ENCODE results near the gene PSMD10.

Gene PSMD10, protein sequence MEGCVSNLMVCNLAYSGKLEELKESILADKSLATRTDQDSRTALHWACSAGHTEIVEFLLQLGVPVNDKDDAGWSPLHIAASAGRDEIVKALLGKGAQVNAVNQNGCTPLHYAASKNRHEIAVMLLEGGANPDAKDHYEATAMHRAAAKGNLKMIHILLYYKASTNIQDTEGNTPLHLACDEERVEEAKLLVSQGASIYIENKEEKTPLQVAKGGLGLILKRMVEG

DNA sequence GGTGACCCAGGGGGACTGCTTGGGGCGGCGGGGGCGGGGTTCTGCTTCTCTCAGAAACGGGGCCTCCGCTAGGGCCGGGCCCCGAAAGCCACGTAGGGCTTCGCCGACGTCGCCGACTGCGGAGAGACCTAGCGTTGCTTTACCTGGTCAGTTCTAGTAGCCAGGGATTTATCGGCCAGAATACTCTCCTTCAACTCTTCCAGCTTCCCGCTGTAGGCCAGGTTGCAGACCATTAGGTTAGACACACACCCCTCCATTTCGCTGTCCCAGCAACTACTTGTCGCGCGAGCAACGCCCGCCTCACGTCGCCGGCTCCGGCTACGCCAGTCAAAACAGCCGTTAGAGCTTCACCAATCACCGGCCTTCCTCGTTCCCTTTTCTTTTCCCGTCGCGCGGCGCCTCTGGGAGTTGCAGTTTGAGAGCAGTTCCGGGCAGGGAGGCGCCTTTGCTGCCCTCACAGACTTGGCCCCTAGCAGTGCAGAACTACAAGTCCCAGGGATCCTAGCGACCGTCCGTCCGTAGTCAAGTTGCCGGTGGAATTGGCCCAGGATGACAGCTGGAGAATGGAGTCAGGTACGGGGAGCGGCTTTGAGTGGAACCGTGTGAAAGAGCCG, at the start of gene PSMD10, which contains the start of gene ATG4A:
PSMD10 (minus strand) TSS at position 279 of the 614 bp plus-strand sequence; CDS start at position 257, 22 bp downstream.
ATG4A (plus strand) TSS at position 515 of the 614 bp plus-strand sequence; CDS start at position 564, 49 bp downstream.
- FAIRE-seq (peak; percentile 97), DNase-seq (ENCODE audit: extremely low spot score, insufficient read length, low read depth) (peak; percentile 48)

DNA sequence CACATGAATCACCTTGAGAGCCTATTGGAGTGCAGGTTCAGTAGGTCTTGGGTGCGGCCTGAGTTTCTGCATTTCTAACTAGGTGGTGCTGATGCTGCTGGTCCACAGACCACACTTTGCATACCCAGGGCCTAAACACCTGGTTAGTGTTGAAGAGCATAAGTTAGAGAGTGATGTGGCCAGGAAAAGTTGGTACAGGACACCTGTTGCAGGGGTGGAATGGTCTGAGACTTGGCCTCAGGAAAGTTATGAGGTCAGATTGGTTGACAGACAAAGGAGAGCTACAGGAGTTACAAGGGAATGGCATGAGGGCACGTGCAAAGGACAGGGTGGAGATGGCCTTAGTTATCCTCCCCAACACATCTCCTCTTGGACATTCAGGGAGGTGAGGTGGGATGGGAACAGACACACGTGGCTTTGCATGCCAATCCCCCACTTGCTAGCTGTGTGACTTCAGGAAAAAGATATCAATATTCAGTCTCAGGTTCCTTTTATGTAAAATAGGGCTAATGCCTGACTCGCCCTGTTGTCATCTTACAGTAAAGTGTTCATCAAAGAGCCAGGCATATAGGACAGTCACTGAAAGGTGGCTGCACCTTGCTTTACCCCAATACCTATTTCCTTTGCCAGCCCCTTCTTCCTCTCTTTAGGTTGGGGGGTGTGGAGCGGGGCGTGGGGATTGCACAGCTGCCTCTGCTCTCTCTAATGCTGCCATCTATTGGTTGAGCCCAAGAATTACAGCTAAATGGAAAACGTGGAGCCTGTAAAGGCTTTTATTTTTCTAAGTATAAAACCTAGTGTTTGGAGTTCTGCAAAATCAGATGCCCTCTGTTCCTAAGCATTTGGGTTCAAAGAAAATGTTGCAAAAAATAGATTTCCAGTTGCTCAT, 47.7 kb upstream of the PSMD10 start:
- FAIRE-seq (peak; percentile 29), DNase-seq (ENCODE audit: extremely low spot score, insufficient read length, low read depth) (no peak)

DNA sequence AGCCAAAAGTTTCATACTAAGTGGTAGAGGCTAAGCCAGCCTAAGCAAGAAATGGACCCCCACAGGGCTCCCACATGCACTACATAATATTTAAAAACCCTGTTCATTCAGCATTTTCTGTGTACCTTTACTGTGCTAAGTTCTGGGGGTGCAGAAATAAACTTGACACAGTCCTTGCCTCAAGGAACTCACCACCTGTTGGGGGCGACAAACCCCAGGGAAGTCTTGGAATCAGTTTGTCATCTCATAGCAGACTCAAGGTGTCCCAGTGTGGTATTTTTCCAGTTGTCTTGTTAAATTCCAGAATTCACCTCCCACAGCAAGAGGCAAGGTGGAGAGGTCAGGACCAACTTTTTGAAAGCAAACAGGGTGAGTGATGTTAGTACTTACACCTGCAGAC, 43.4 kb upstream of the PSMD10 start:
- DNase-seq (ENCODE audit: extremely low spot score, insufficient read length, low read depth) (no peak), FAIRE-seq (no peak)

DNA sequence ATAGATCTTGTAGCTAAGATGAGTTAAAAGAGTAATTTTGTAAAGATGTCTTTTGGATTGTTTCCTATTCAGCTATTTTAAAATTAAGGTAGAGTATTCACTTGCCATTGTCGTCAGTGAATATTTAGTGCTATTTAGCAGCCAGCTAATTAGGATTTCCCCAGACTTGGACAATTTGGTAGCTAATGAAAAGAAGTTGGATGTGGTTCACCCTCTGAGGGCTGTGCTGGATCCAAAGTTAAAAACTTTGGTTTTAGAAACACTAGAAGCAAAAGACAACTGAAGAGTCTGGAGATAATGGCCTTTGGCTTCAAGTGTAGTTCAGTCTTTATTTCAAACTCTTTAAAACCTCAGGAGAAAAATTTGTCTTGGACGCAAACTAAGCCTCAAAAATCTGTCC, 41.5 kb upstream of the PSMD10 start:
- DNase-seq (ENCODE audit: extremely low spot score, insufficient read length, low read depth) (no peak), FAIRE-seq (no peak)

DNA sequence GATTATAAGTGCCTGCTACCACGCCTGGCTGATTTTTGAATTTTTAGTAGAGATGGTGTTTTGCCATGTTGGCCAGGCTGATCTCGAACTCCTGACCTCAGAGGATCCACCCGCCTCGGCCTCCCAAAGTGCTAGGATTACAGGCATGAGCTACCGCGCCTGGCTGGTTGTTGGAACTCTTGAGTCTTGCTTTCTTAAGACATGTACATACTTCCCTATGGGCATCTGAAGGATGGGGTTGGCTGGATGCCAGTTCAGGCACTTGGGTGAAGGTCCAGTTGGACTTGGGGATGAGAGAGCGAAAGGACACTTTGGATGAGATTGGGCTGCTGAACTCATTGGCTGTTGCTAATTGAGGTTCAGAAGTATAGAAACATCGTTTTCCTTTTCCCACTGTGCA, 40.7 kb upstream of the PSMD10 start:
- DNase-seq (ENCODE audit: extremely low spot score, insufficient read length, low read depth), result no peak
- no peak for FAIRE-seq

DNA sequence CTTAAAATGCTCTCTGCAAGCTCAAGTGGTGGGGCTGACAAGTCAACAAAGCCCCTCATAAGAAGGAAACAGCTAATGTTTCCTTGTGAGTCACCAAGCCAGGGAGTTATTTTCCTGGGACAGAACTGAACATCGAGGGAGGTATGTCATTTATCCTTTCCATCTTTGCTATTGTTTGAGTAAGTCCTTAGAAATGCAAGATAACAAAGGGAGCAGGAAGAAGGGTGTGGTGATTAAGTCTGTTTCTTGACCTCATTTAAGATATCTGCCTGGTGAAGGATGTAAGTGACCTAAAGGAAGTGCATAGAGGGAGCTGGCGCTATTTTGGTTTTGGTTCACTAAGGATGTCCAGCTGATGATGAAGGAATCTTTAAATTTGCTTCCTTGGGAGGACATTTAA, 40.1 kb upstream of the PSMD10 start:
- DNase-seq (ENCODE audit: extremely low spot score, insufficient read length, low read depth), result no peak
- FAIRE-seq, result no peak

DNA sequence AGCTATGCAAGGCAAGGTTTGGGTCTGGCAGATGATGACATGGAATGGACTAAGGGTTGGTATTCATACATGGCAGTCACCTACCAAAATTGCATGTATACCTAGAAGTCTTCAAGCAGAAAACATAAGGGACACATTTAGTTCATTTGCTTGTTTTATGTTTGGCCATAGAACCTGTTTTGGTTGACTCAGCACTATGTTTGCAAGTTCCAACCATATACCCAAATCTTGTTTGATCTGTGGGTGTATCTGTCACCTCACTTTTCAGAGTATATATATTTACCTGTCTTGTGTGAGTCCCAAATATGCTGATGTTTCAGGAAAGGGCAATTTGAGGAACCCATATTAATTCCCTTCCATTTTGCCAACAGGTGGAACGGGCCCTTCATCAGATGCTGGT, 39.5 kb upstream of the PSMD10 start:
- FAIRE-seq, result no peak

DNA sequence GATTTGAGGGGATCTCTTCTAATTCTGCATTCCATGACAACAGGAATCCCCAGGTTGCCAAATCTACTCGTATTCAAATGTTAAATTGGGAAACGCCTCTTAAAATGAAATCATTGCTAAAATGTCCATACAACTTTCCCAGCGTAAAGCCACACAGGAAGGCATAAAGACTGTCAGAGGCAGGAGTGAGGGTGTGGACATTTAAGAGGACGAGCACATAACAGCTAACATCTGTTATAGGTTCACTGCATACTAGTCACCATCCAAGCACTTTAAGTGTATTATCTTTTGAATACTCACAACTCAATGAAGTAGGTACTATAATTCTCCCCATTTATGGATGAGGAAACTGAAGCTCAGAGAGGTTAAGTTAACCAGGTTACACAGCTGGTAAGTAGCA, 35.8 kb upstream of the PSMD10 start:
- no peak for FAIRE-seq
- no peak for DNase-seq (ENCODE audit: extremely low spot score, insufficient read length, low read depth)

More for the DNA sequence above, 39.5 kb upstream of the PSMD10 start:
- no peak for DNase-seq (ENCODE audit: extremely low spot score, insufficient read length, low read depth)

DNA sequence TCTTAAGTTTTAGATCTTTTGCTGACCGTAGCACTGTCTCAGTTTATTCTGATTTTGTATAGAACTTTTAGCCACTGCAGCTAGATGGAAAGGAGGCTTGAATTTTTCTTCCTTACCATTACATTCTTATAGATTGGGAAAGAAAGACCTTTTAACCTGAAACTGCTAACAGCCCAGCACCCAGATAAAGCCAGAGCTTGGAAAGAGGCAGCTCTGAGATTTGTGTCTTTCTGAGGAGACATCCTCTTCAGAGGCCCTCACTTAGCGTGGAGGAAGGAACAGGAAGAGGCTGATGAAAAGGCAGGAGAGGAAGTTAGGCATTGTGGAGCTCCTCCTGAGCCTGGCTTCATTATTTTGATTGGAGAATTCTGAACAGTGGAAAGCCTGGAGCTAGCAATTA, 35.3 kb upstream of the PSMD10 start:
- DNase-seq (ENCODE audit: extremely low spot score, insufficient read length, low read depth) (no peak), FAIRE-seq (no peak)

DNA sequence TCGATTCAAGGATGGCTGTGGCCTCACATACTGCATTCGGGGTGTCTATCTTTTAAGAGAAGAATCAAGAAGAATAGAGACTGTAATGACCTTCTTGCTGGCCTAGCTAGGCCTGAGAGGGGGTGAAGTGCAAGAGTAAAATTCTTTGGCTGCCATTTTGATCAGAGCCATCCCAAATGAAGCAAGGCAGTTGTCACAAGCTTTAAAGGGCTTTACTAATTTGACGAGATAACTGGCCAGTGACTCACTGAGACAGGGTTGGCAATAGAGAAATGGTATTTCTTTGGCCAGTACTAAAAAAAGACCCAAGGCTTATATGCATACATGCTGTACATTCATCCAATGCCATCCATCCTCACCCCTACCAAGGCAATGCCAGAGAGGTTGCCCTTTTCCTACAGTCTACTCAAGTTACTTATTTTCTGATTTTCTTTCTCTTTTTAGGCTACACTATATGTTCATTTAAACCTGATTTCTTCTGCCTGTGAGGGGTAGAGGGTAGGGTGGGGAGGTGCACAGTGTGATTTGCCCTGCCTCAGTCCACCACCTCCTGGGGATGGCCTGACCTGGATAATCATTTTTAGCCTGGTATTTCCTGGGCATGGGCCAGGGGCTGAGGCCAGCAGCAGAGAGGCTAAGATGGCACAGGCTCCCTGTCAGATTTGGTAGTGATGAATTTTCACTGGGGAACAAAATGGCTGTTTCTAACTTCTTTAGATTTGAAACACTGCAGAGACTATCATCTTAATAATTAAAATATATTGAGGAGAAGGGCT, 32.4 kb upstream of the PSMD10 start:
- DNase-seq (ENCODE audit: extremely low spot score, insufficient read length, low read depth) (no peak), FAIRE-seq (no peak)

DNA sequence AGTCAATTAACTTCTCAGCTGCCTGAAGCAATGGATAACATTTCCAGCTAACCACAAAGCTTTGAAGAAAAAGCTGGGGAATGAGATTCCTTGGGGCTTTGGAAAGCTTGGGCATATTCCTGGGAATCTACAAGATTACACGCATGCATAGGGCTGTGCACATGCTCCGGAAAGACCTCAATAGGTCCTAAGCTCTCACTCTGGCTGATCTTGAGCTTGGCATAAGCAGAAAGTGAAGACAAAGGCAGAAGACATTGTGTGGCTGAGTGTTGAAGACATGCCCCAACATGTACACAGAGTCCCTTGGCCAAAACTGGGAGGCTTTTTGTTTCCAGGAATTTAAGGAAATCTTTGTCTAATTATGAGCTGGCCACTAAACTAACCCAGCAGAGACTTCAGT, 31.4 kb upstream of the PSMD10 start:
- no peak for DNase-seq (ENCODE audit: extremely low spot score, insufficient read length, low read depth)
- FAIRE-seq, result no peak

DNA sequence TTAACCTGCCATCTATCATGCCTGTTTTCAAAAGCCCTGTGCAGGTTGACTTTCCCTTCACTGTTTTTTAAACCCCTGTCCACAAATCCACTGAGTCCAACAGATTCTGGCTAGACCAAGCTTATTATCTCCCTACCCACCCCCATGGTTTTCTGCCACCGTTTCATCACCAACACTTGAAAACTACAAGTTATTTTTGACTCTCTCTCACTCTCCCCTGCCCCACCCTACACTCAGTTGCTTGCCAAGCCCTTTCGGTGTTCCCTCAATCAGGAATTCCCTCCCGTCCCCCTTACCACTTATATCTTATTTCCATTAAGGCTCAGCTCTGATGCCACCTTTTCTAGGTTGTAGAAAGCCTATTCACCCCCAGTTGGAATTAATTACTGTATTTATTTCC, 29.9 kb upstream of the PSMD10 start:
- FAIRE-seq (no peak), DNase-seq (ENCODE audit: extremely low spot score, insufficient read length, low read depth) (no peak)

DNA sequence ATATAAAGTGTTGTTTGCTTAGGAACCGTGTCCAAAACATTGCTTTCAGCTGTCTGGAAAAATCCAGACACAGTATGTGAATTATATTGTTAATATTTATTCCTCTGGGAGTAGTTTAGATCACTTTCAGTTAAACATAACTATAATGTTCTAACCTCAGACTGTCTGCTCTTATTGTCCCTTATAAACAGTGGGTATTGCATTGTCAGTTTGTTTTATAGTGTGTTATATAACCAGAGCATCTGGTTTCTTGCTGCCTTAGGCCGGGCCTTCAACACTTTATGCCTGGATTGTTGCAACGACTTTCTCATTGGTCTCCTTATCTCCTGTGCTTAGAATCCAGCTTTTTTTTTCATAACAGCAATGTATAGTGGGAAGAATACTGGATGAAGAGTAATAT, 26.6 kb upstream of the PSMD10 start:
- no peak for FAIRE-seq
- no peak for DNase-seq (ENCODE audit: extremely low spot score, insufficient read length, low read depth)

DNA sequence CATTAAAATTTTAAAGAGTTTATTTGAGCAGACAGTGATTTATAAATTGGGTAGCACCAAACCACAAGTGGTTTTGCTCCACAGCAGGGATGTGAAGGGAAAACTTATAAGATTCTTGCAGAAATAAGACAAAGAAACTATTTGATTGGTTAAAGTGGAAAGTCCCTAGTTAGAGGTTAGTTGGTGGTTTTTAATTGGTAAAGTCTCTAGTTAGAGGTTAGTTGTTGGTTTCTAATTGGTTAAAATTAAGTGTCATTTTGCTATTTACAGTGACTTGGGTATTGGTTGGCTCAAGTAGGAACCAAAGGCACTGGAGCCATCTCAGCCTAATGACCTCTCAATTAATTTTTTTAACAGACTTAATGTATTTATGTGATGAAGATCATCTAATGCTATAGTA, 23.2 kb upstream of the PSMD10 start:
- FAIRE-seq (no peak), DNase-seq (ENCODE audit: extremely low spot score, insufficient read length, low read depth) (no peak)

DNA sequence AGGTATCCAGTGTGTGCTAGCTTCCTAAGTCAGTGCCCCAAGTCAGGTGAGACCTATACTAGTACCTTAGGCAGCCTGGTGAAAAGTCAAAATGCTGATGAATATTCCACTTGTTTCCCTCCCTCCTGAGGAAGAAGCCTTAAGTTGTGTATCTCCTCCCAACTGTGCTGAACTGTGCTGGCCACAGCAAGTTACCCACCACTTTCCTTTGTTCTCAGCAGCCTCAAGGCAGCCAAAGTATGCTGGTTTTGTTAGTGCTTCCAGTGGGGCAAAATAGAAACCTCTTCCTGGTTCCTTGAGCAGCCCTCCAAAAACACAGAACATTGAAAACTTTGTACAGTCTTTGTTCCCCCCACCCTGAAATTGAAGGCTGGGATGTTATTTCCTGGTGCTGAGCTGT, 14.1 kb upstream of the PSMD10 start:
- FAIRE-seq, result no peak
- DNase-seq (ENCODE audit: extremely low spot score, insufficient read length, low read depth), result no peak

DNA sequence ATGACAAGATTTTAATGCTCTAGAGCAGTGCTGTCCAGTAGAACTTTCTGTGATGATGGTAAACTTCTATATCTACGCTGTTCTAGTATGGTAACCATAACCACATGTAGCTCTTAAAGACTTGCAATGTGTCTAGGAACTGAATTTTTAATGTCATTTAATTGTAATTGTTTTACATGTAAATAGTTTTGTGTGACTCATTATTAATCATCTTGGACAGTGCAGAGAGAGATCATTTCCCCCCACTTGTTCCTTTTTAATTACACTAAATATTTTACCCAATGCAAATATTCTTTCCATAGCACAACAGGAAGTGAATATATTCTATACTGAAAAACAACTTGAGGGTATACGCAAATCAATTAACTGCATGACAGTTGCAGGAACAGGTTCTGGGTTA, 6.0 kb upstream of the PSMD10 start:
- DNase-seq (ENCODE audit: extremely low spot score, insufficient read length, low read depth) (no peak), FAIRE-seq (no peak)

DNA sequence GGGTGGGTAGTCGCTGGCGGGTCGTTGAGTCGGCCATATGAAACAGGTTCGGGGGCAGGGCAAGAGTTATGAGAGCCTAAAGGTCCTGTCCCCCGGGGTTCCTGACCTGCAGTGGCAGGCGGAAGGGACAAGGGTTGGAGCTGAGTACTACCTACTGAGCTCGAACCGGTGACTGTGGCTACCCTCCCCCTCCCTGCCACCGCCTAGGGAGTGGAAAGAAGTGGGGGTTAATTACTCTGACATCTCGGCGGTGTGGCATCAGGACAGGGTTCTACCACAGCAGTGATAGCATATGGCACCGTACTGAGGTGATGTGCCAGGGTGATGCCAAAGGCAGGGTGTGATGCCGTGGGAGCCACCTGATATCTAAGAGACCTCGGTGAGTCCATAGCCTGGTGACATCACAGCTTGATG, 543 bp upstream of the PSMD10 start:
- FAIRE-seq (no peak), DNase-seq (ENCODE audit: extremely low spot score, insufficient read length, low read depth) (no peak)

DNA sequence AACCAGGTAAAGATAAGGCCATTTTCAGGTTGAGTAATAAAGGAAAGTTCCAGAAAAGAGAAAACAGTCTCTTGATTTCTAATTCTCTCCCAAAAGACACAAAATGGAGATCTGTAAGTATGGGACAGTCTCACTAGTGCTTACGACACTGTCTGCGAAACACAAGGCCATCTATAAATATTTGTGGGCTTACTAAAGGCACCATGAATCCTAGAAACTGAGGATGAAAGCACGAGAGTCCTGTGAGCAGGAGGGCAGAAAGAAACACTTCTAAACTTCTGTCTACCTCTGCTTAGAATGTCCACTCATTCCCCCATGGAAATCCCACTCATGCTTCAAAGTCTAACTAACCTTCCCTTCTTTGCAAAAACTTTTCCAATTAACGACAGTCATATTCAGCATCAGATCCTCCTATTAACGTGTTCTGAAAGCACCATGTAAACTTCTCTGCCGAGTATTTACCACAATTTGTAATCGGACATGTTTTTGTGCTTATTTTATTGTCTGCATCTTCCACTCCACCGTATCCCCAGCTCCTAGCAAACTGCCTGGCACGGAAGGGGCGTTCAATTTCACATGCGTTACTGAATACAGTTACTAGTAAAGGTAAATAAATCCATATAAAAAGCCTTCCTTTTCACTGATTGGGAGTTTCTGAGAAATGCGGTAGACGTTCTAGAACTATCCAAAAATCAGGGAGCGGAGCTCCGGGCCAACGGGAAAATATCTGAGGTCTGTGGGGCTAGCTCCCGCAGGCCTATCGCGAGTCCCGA, 665 bp downstream of the PSMD10 start:
- FAIRE-seq (peak; percentile 52), DNase-seq (ENCODE audit: extremely low spot score, insufficient read length, low read depth) (no peak)

DNA sequence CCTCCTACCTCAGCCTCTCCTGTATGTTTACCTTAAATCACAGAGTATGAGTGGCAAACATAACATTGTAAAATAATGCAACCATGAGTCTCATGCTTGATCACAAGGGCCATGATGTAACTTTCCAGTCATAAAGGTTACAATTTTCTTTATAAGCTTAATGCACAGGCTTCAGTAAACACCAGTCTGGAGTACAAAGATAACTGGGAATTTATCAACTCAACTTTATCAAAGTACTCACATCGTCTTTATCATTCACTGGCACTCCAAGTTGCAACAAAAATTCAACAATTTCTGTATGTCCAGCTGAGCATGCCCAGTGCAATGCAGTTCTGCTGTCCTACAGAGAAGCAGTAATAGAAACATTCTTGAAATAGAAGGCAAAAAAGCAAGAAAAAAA, 2.8 kb downstream of the PSMD10 start:
- no peak for DNase-seq (ENCODE audit: extremely low spot score, insufficient read length, low read depth)
- FAIRE-seq, result peak; percentile 12

DNA sequence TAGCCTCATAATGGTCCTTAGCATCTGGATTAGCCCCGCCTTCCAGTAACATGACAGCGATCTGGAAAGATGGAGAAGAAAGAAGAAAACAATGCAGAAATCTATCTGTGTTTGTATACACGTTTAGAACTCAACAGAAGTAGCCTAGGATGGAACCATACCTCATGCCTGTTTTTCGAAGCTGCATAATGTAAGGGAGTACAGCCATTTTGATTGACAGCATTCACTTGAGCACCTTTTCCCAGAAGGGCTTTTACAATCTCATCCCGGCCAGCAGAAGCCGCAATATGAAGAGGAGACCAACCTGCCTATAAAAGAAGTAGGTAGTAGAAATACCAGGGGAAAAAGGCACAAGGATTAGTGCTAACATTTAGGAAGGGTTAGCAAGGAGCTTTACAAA, 3.5 kb downstream of the PSMD10 start:
- no peak for FAIRE-seq
- DNase-seq (ENCODE audit: extremely low spot score, insufficient read length, low read depth), result no peak
